ENCODE data around the gene TXNDC8.

Gene TXNDC8

DNA sequence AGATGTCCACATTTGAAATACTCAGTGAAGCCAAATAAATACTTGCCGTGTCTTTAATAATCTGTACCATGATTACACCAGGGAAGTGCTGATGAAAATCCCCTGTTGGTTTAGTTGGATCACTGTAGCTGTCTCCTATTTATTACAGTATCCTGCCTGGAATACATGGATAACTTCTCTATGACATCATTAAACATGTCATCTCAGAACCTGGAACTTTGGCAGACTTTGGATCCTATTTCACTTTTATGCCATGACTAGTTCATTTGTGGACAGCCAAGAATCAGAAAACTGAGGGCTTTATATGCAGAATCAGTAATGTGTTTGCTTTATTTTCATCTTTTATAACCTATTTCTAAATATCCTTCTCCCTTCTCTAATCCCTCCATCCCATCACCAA lies at the start of gene TXNDC8:
TXNDC8 (minus strand) TSS at position 137 of the 400 bp plus-strand sequence.
- no peaks in the 10 kb centered on the region for H4K20me1 ChIP-seq (ENCODE audit: low read depth, low read length)

DNA sequence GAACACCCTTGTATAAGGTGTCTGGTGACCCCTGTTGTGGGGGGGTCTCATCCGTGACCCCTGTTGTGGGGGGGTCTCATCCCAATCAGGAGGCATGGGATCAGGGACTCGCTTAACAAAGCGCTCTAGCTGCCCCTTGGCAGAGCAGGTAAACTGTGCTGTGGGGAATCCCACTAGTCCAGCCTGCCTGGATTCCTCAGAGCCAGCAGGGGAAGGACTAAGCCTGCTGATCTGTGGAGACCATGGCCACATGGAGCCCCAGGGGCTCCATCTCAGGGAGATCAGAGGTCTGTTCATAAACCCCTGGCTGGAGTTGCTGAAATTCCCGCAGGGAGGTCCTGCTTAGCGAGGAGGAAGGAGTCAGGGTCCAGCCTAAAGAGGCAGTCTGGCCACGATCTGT lies 45.8 kb upstream of the TXNDC8 start:
- H3K9me3 ChIP-seq (ENCODE audit: insufficient read depth, low read length) = no peaks in the 10 kb centered on the region

More for the DNA sequence above, at the start of gene TXNDC8:
- Histone ChIP-seq H3K27ac (ENCODE audit: low read depth, low read length) (no peak within 1 kb of the TSS), H2AFZ (ENCODE audit: low read depth, low read length, severe bottlenecking) (no peak within 1 kb of the TSS), H3K36me3 (ENCODE audit: low read length) (no peaks in the 10 kb centered on the region), H3K4me3 (ENCODE audit: insufficient read depth, low read length, poor library complexity, severe bottlenecking) (no peak within 1 kb of the TSS), H3F3A (ENCODE audit: insufficient read depth) (no peaks in the 10 kb centered on the region), H3K9ac (ENCODE audit: low read length) (no peak within 1 kb of the TSS), H3K27me3 (ENCODE audit: low read length) (no peaks in the 10 kb centered on the region), H3K79me2 (ENCODE audit: insufficient read depth, low read length) (no peaks in the 10 kb centered on the region), H3K9me3 (ENCODE audit: insufficient read depth, low read length) (no peaks in the 10 kb centered on the region), H3K4me2 (ENCODE audit: low read depth, low read length, poor library complexity, severe bottlenecking) (no peak within 1 kb of the TSS), H3K9me2 (replicated peaks; ENCODE audit: insufficient read depth, low read length) (no peaks in the 10 kb centered on the region)
- TF ChIP-seq, protein P1, sequence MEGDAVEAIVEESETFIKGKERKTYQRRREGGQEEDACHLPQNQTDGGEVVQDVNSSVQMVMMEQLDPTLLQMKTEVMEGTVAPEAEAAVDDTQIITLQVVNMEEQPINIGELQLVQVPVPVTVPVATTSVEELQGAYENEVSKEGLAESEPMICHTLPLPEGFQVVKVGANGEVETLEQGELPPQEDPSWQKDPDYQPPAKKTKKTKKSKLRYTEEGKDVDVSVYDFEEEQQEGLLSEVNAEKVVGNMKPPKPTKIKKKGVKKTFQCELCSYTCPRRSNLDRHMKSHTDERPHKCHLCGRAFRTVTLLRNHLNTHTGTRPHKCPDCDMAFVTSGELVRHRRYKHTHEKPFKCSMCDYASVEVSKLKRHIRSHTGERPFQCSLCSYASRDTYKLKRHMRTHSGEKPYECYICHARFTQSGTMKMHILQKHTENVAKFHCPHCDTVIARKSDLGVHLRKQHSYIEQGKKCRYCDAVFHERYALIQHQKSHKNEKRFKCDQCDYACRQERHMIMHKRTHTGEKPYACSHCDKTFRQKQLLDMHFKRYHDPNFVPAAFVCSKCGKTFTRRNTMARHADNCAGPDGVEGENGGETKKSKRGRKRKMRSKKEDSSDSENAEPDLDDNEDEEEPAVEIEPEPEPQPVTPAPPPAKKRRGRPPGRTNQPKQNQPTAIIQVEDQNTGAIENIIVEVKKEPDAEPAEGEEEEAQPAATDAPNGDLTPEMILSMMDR (IDR thresholded peaks at IDR 0.05; ENCODE audit: insufficient read depth, low read length, poor library complexity, severe bottlenecking) = no peak
- TF ChIP-seq EZH2phosphoT487 (conservative IDR thresholded peaks at IDR 0.05; ENCODE audit: low read length) = no peak

DNA sequence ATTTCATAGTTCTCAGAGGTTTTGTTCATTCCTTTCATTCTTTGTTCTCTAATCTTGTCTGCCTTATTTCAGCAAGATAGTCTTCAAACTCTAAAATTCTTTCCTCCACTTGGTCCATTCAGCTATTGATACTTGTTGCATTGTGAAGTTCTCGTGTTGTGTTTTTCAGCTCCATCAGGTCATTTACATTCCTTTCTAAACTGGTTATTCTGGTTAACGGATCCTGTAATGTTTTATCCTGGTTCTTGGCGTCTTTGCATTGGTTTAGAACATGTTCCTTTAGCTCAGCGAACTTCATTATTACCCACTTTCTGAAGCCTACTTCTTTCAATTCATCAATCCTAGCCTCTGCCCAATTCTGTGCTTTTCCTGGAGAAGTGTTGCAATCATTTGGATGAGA lies 45.1 kb upstream of the TXNDC8 start:
- Histone ChIP-seq H2AFZ (ENCODE audit: low read depth, low read length, severe bottlenecking) (no peak overlapping the region), H3K27me3 (ENCODE audit: low read length) (no peaks in the 10 kb centered on the region), H3K79me2 (ENCODE audit: insufficient read depth, low read length) (no peaks in the 10 kb centered on the region), H3K4me3 (ENCODE audit: insufficient read depth, low read length, poor library complexity, severe bottlenecking) (no peak overlapping the region), H4K20me1 (ENCODE audit: low read depth, low read length) (no peaks in the 10 kb centered on the region), H3K9me3 (ENCODE audit: insufficient read depth, low read length) (no peaks in the 10 kb centered on the region), H3F3A (ENCODE audit: insufficient read depth) (no peaks in the 10 kb centered on the region), H3K9me2 (replicated peaks; ENCODE audit: insufficient read depth, low read length) (no peaks in the 10 kb centered on the region), H3K36me3 (ENCODE audit: low read length) (no peaks in the 10 kb centered on the region), H3K4me2 (ENCODE audit: low read depth, low read length, poor library complexity, severe bottlenecking) (no peak overlapping the region), H3K9ac (ENCODE audit: low read length) (no peak overlapping the region), H3K27ac (ENCODE audit: low read depth, low read length) (no peak overlapping the region)
- TF ChIP-seq EZH2phosphoT487 (conservative IDR thresholded peaks at IDR 0.05; ENCODE audit: low read length) = no peak

More for the DNA sequence above, 45.8 kb upstream of the TXNDC8 start:
- Histone ChIP-seq H3K9me2 (replicated peaks; ENCODE audit: insufficient read depth, low read length) (no peaks in the 10 kb centered on the region), H2AFZ (ENCODE audit: low read depth, low read length, severe bottlenecking) (no peak overlapping the region), H3K36me3 (ENCODE audit: low read length) (no peaks in the 10 kb centered on the region), H3K79me2 (ENCODE audit: insufficient read depth, low read length) (no peaks in the 10 kb centered on the region), H3K4me3 (ENCODE audit: insufficient read depth, low read length, poor library complexity, severe bottlenecking) (no peak overlapping the region), H3K9ac (ENCODE audit: low read length) (no peak overlapping the region), H3K27ac (ENCODE audit: low read depth, low read length) (no peak overlapping the region), H3F3A (ENCODE audit: insufficient read depth) (no peaks in the 10 kb centered on the region), H3K27me3 (ENCODE audit: low read length) (no peaks in the 10 kb centered on the region), H4K20me1 (ENCODE audit: low read depth, low read length) (no peaks in the 10 kb centered on the region), H3K4me2 (ENCODE audit: low read depth, low read length, poor library complexity, severe bottlenecking) (no peak overlapping the region)
- TF ChIP-seq, protein P1 (IDR thresholded peaks at IDR 0.05; ENCODE audit: insufficient read depth, low read length, poor library complexity, severe bottlenecking) = no peak
- TF ChIP-seq EZH2phosphoT487 (conservative IDR thresholded peaks at IDR 0.05; ENCODE audit: low read length) = no peak

- no peak overlapping the region for H3K27ac ChIP-seq (ENCODE audit: low read depth, low read length)
- H3K4me2 ChIP-seq (ENCODE audit: low read depth, low read length, poor library complexity, severe bottlenecking) = no peak overlapping the region
- TF ChIP-seq EZH2phosphoT487 (conservative IDR thresholded peaks at IDR 0.05; ENCODE audit: low read length) = no peak
- TF ChIP-seq, protein P1 (IDR thresholded peaks at IDR 0.05; ENCODE audit: insufficient read depth, low read length, poor library complexity, severe bottlenecking) = no peak
Observed at GRCh38 chr9:110371411-110372007, 33.8 kb upstream of the TXNDC8 start.

More at GRCh38 chr9:110371411-110372007, 33.8 kb upstream of the TXNDC8 start:
- no peaks in the 10 kb centered on the region for H3K27me3 ChIP-seq (ENCODE audit: low read length)
- H3K9me3 ChIP-seq (ENCODE audit: insufficient read depth, low read length) = no peaks in the 10 kb centered on the region
- H3K36me3 ChIP-seq (ENCODE audit: low read length) = no peaks in the 10 kb centered on the region
- H4K20me1 ChIP-seq (ENCODE audit: low read depth, low read length) = no peaks in the 10 kb centered on the region
- H2AFZ ChIP-seq (ENCODE audit: low read depth, low read length, severe bottlenecking) = no peak overlapping the region
- no peak overlapping the region for H3K4me3 ChIP-seq (ENCODE audit: insufficient read depth, low read length, poor library complexity, severe bottlenecking)
- H3K79me2 ChIP-seq (ENCODE audit: insufficient read depth, low read length) = no peaks in the 10 kb centered on the region
- no peaks in the 10 kb centered on the region for H3K9me2 ChIP-seq (replicated peaks; ENCODE audit: insufficient read depth, low read length)
- H3K9ac ChIP-seq (ENCODE audit: low read length) = no peak overlapping the region
- no peaks in the 10 kb centered on the region for H3F3A ChIP-seq (ENCODE audit: insufficient read depth)
